ENCODE data around the gene TSPAN16. TPM values are rescaled to one million over a fixed set of nuclear protein-coding genes. Genes with fewer than 3 reads are reported as not detected.

The TSPAN16 gene
- total and polyA plus RNA-seq, 11 donors, result not detected

DNA sequence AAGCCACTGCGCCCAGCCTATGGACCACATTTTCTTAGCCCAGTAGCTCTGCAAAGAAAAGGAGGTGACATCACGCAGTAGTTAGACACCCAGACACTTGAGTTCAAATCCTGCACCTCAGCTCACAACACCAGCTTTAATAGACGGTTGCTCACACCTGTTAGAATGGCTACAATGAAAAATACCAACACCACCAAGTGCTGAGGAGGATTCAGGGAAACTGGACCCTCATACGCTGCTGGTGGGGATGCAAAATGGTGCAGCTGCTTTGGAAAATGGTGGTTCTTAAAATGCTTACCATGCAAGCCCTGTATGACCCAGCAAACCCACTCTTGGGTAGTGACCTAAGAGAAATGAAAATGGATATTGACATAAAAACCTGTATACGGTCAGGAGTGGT is 22.0 kb upstream of the TSPAN16 start:
- 78 to 88% (median 84%) methylated on average over 5 of the region's 5 CpGs for WGBS, 4 donors
- peaks cover 0 to 27% (median 8%) of the 10 kb centered on the region in 12 donors for H3K4me1 ChIP-seq
- no peak for DNase-seq
- no peaks in the 10 kb centered on the region for H3K9me3 ChIP-seq
- no peak overlapping the region for H3K27ac ChIP-seq
- intact Hi-C loops (cut with DNase I), result no loop called here
- peaks cover 0 to 18% (median 0%) of the 10 kb centered on the region in 9 donors for H3K27me3 ChIP-seq
- ATAC-seq, result no peak
- no peaks in the 10 kb centered on the region for H3K36me3 ChIP-seq
- TF ChIP-seq POLR2A (IDR thresholded peaks at IDR 0.05) (no peak), CTCF (IDR thresholded peaks at IDR 0.05) (no peak)
- H3K4me3 ChIP-seq, result no peak overlapping the region

GRCh38 chr19:11274533-11275086 is 21.4 kb upstream of the TSPAN16 start:
- Histone ChIP-seq H3K4me1 (peaks cover 0 to 28% (median 8%) of the 10 kb centered on the region in 12 donors), H3K9me3 (no peaks in the 10 kb centered on the region), H3K4me3 (no peak overlapping the region), H3K27ac (peak overlapping the region in 2 of 12 donors; percentile 2 to 41), H3K27me3 (peaks cover 0 to 18% (median 0%) of the 10 kb centered on the region in 9 donors), H3K36me3 (no peaks in the 10 kb centered on the region)
- TF ChIP-seq CTCF (IDR thresholded peaks at IDR 0.05) (no peak), POLR2A (IDR thresholded peaks at IDR 0.05) (no peak)
- DNase-seq (no peak), ATAC-seq (no peak)
- WGBS, 4 donors, result 71 to 84% (median 73%) methylated on average over 4 of the region's 4 CpGs
- intact Hi-C loops (cut with DNase I), result no loop called here

DNA sequence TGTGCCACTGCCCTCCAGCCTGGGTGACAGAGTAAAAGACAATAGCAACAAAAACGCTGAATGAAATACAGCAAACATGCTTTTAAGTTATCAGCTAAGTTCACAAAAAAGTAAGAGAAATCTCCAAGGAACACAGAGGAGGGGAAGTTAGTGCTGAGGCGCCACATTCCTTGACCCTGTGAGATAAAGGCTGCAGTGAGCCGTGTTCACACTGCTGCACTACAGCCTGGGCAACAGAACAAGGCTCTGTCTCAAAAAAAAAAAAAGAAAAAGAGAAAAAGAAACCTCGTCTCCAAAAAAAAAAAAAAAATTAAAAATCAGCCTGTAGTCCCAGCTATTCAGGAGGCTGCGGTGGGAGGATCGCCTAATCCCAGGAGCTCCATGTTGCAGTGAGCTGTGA is 17.3 kb upstream of the TSPAN16 start:
- peak in 3 of 4 donors; percentile 60 to 83 (median 64) for ATAC-seq
- peak overlapping the region in 6 of 12 donors; percentile 7 to 66 (median 48) for H3K27ac ChIP-seq
- peaks cover 0 to 23% (median 0%) of the 10 kb centered on the region in 9 donors for H3K27me3 ChIP-seq
- H3K36me3 ChIP-seq, result no peaks in the 10 kb centered on the region
- no peak overlapping the region for H3K4me3 ChIP-seq
- no peak for DNase-seq
- H3K4me1 ChIP-seq, result peaks cover 0 to 18% (median 10%) of the 10 kb centered on the region in 12 donors
- TF ChIP-seq POLR2A (IDR thresholded peaks at IDR 0.05), result no peak
- TF ChIP-seq CTCF (IDR thresholded peaks at IDR 0.05), result no peak
- intact Hi-C loops (cut with DNase I), result loop anchor here in 1 of 10 donors (2.0 kb wide), 1 partner anchor 36 kb away; no protein-coding TSS in a partner anchor
- WGBS, 4 donors, result 30 to 34% (median 31%) methylated on average over 6 of the region's 6 CpGs
- H3K9me3 ChIP-seq, result no peaks in the 10 kb centered on the region

DNA sequence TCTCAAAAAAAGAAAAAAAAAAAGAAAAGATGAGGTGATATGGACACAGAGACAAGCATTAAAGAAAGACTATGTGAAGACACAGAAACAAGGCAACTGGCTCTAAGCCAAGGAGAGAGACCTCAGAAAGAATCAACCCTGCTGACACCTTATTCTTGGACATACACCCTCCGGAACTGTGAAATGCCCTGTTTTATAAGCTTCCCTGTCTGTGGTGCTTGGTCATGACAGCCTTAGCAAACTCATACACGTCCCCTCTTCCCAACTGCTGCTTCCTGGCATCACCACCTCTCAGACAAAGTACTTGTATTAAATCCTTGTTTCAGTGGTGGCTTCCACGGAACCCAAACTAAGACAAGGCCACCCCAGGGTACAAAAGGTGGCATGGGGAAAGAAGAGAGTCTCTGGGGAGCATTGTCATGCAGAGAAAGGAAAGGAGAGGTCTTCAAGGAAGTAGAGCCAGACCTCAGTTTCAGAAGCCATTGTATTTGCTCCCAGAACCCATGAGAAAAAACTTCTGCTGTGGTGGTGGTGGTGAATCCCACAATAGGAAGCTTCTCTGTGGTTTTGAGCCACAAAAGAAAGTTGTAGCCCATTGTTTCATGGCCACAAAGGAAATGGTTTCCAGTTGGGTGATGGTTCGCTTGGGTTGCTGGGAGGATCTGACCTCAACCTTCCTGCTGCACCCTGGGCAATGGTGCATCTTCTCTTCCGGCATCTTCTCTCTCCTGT is 16.3 kb upstream of the TSPAN16 start:
- intact Hi-C loops (cut with DNase I), result loop anchor here in 3 of 10 donors (2.0 to 10.0 kb wide), 2 partner anchors 37 to 145 kb away; no protein-coding TSS in a partner anchor
- 58 to 81% (median 70%) methylated on average over 5 of the region's 5 CpGs for whole genome bisulfite sequencing, 4 donors
- TF ChIP-seq CTCF (IDR thresholded peaks at IDR 0.05) (no peak), POLR2A (IDR thresholded peaks at IDR 0.05) (no peak)
- no peaks in the 10 kb centered on the region for H3K36me3 ChIP-seq
- no peak overlapping the region for H3K4me3 ChIP-seq
- DNase-seq (no peak), ATAC-seq (peak in 1 of 4 donors; percentile 13)
- no peaks in the 10 kb centered on the region for H3K9me3 ChIP-seq
- H3K4me1 ChIP-seq, result peaks cover 0 to 22% (median 12%) of the 10 kb centered on the region in 12 donors
- peak overlapping the region in 10 of 12 donors; percentile 7 to 66 (median 48) for H3K27ac ChIP-seq
- peaks cover 0 to 23% (median 0%) of the 10 kb centered on the region in 9 donors for H3K27me3 ChIP-seq

Data from heart left ventricle (tissue), 16 donors.